RWPE1 (cell line): ENCODE results near the gene TOX4.
"Not testable (repeated sequence)": the region's sequence is repeated elsewhere in the genome, so short reads cannot be mapped to it uniquely, and the experiment has no call there.

Source experiments
- CTCF ChIA-PET: fragments of 350-600 bp; sonication (Branson Sonifier 250); formaldehyde crosslinking; extraction: SDS; loops from one replicate; lab custom pipeline; 2021; lab: Yijun Ruan, JAX
- POLR2A ChIA-PET: fragments of 400-600 bp; formaldehyde crosslinking; extraction: SDS; loops from one replicate; lab custom pipeline; 2020; ENCODE audit warnings: antibody characterized with exemption; ENCODE audit not compliant: low non-redundant PET; lab: Yijun Ruan, JAX
- DNase-seq: peaks from one replicate; pipeline ENCODE4 v3.0.0; 2012; ENCODE audit warnings: low spot score
- H3K27ac ChIP-seq: fragments of 450-650 bp; 2 replicates; pipeline ENCODE4 v1.5.1; 2017
- CTCF ChIP-seq: fragments of 450-650 bp; conservative IDR thresholded peaks from 2 replicates; pipeline ENCODE4 v1.5.1; 2017; ENCODE audit warnings: low read depth, mild to moderate bottlenecking

The TOX4 gene

DNA sequence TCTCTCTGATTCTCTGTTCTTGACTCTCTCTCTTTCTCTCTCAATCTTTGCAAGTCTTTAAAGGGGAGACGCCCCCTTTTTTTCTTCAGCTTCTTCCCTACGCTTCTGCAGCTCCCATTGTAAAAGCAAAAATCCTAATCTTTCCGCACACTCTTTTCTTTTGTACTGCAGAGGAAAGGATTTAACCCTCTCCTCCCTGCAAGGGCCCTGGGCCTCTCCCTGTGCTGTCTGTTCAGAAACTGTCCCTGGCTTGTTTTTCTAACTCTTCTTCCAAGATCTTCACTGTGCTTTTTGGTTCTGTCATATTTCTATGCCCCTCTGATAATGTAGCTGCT, 60.1 kb downstream of the TOX4 start:
- no peak overlapping the region for H3K27ac ChIP-seq
- DNase-seq: no peak

GRCh38 chr14:21539189-21539940, 62.4 kb downstream of the TOX4 start:
- ChIA-PET CTCF (no interaction called here), POLR2A (no interaction called here)
- DNase-seq: no peak
- no peak for TF ChIP-seq CTCF
- no peak overlapping the region for H3K27ac ChIP-seq

More for the DNA sequence above, 60.1 kb downstream of the TOX4 start:
- no peak for TF ChIP-seq CTCF
- ChIA-PET CTCF (no interaction called here), POLR2A (no interaction called here)

DNA sequence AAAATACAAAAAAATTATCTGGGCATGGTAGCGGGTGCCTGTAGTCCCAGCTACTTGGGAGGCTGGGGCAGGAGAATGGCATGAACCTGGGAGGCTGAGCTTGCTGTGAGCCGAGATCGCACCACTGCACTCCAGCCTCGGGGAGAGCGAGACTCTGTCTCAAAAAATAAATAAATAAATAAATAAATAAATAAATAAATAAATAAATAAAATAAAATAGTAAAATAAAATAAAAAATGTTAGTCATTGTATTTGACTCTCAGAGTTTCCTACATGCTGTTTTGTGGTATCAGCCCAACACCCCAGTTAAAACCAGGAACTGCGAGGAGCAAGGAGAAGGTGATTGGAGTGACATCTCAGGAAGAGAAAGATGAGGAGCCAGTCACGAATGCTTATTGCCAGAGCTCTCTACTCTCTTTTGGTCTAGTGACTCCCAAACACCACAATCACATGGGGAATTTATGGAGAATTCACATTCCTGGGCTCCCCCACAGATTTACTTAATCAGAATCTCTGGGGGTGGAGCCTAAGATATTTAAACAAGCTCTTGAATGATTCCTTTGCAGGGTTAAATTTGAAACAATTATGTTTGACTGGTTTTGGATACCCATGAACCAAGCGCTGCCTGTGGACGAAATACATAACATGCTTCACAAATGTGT, 64.5 kb downstream of the TOX4 start:
- DNase-seq: no peak
- CTCF ChIA-PET: no interaction called here
- TF ChIP-seq CTCF: no peak
- POLR2A ChIA-PET: no interaction called here
- no peak overlapping the region for H3K27ac ChIP-seq

- POLR2A ChIA-PET: no interaction called here
- TF ChIP-seq CTCF: no peak
- CTCF ChIA-PET: no interaction called here
- no peak for DNase-seq
- H3K27ac ChIP-seq: no peak overlapping the region
These were observed 66.5 kb downstream of the TOX4 start for GRCh38 chr14:21543521-21543960.

DNA sequence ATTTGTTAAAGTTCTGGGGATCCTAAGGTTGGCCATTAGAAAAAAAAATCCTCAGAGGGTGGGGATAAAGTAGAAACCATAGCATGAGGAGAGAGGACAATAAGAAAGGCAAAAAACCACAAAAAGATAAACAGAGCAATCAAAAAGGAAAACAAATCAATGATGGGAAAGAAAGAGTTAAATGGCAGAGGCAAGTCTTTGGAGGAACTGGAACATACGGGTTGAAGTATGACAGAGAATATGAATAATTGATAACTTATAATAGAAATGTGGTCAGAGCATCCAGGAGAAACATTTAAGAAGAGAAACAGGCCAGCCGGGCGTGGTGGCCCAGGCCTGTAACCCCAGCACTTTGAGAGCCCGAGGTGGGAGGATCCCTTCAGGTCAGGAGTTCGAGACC, 67.0 kb downstream of the TOX4 start:
- POLR2A ChIA-PET: no interaction called here
- no peak for TF ChIP-seq CTCF
- DNase-seq: no peak
- CTCF ChIA-PET: interaction anchor here (0.6 kb wide), 1 partner anchor 85 kb away, joined by 3 read pairs; no protein-coding TSS in a partner anchor
- H3K27ac ChIP-seq: no peak overlapping the region

GRCh38 chr14:21544588-21544987, 67.6 kb downstream of the TOX4 start:
- CTCF ChIA-PET: interaction anchor here (0.6 kb wide), 1 partner anchor 85 kb away, joined by 3 read pairs; no protein-coding TSS in a partner anchor
- DNase-seq, POLR2A ChIA-PET, H3K27ac ChIP-seq: not testable (repeated sequence)
